IMR-90 (cell line): ENCODE results near the gene SALL2. TPM values are rescaled to one million over a fixed set of nuclear protein-coding genes. Genes with fewer than 3 reads are reported as not detected.

Source experiments
- ATAC-seq: fragments of 200-7000 bp; cut with Tn5 transposase; 2 replicates; pipeline ENCODE4 v1.9.1; 2020; ENCODE audit warnings: low read depth, mild to moderate bottlenecking, moderate library complexity
- BruUV-seq: library from RNA; stranded (reverse); fragments of 400-500 nt; replicated peaks from 2 replicates; lab custom pipeline; 2021; lab: Mats Ljungman, UMichigan
- CTCF ChIA-PET: fragments of 300-600 bp; formaldehyde crosslinking; extraction: SDS; loops from one replicate; lab custom pipeline; 2021; ENCODE audit warnings: antibody characterized with exemption; lab: Yijun Ruan, JAX
- POLR2A ChIA-PET: fragments of 300-600 bp; sonication (Branson Sonifier 250); formaldehyde crosslinking; loops from one replicate; lab custom pipeline; 2022; ENCODE audit warnings: antibody characterized with exemption; ENCODE audit not compliant: unreplicated experiment; lab: Charles Lee
- DNase-seq: peaks from one replicate; pipeline ENCODE4 v3.0.0; 2013
- H2AFZ ChIP-seq: replicated peaks from 2 replicates; pipeline ENCODE3; 2013; ENCODE audit warnings: low read length, mild to moderate bottlenecking; ENCODE audit not compliant: poor library complexity
- H2AK5ac ChIP-seq: 2 replicates; pipeline ENCODE4 v1.6.1; 2013; ENCODE audit warnings: low read depth, low read length, inconsistent platforms
- H2AK9ac ChIP-seq: replicated peaks from 2 replicates; pipeline ENCODE3; 2013; ENCODE audit warnings: mild to moderate bottlenecking, low read depth, low read length, moderate library complexity; ENCODE audit not compliant: poor library complexity
- H2BK120ac ChIP-seq: 2 replicates; pipeline ENCODE4 v1.6.1; 2013; ENCODE audit warnings: low read depth, low read length, inconsistent platforms
- H2BK15ac ChIP-seq: 3 replicates; pipeline ENCODE4 v1.6.1; 2013; ENCODE audit warnings: low read depth, low read length, inconsistent platforms
- H2BK20ac ChIP-seq: 2 replicates; pipeline ENCODE4 v1.6.1; 2013; ENCODE audit warnings: low read depth, mild to moderate bottlenecking, inconsistent platforms, low read length, moderate library complexity
- H2BK5ac ChIP-seq: 2 replicates; pipeline ENCODE4 v1.6.1; 2013; ENCODE audit warnings: mild to moderate bottlenecking, low read depth, low read length, inconsistent platforms; ENCODE audit not compliant: poor library complexity, severe bottlenecking
- H3K14ac ChIP-seq: replicated peaks from 2 replicates; pipeline ENCODE4 v1.6.1; 2013; ENCODE audit warnings: low read depth, low read length, inconsistent platforms
- H3K18ac ChIP-seq: 2 replicates; pipeline ENCODE4 v1.6.1; 2013; ENCODE audit warnings: low read depth, low read length, control low read depth
- H3K23ac ChIP-seq: 2 replicates; pipeline ENCODE4 v1.6.1; 2013; ENCODE audit warnings: low read depth, low read length, inconsistent platforms
- H3K27ac ChIP-seq: 2 replicates; pipeline ENCODE4 v1.5.1; 2013; ENCODE audit warnings: mild to moderate bottlenecking, control low read depth, low read length; ENCODE audit not compliant: insufficient read depth
- H3K27me3 ChIP-seq: 2 replicates; pipeline ENCODE4 v1.6.1; 2013; ENCODE audit warnings: low read length; ENCODE audit not compliant: control insufficient read depth, insufficient read depth
- H3K36me3 ChIP-seq: 2 replicates; pipeline ENCODE4 v1.6.1; 2013; ENCODE audit warnings: low read length, mixed read lengths; ENCODE audit not compliant: control insufficient read depth, insufficient read depth
- H3K4ac ChIP-seq: 2 replicates; pipeline ENCODE4 v1.6.1; 2013; ENCODE audit warnings: low read depth, low read length, inconsistent platforms
- H3K4me1 ChIP-seq: 2 replicates; pipeline ENCODE4 v1.6.1; 2013; ENCODE audit warnings: low read length, mixed read lengths; ENCODE audit not compliant: control insufficient read depth, insufficient read depth
- H3K4me2 ChIP-seq: 2 replicates; pipeline ENCODE4 v1.6.1; 2013; ENCODE audit warnings: low read depth, mild to moderate bottlenecking, control low read depth, low read length, moderate library complexity
- H3K4me3 ChIP-seq: 2 replicates; pipeline ENCODE4 v1.5.1; 2013; ENCODE audit warnings: low read depth, mild to moderate bottlenecking, control low read depth, low read length, moderate library complexity; ENCODE audit not compliant: insufficient read depth
- H3K56ac ChIP-seq: 2 replicates; pipeline ENCODE4 v1.6.1; 2013; ENCODE audit warnings: low read length, inconsistent platforms; ENCODE audit not compliant: insufficient read depth; ENCODE audit errors: extremely low read depth
- H3K79me1 ChIP-seq, 2 experiments: 2 replicates each; pipeline ENCODE4 v1.6.1; 2013; ENCODE audit warnings: low read length in 2 of 2, inconsistent platforms in 1 of 2, low read depth in 1 of 2
- H3K9ac ChIP-seq: 2 replicates; pipeline ENCODE4 v1.6.1; 2013; ENCODE audit warnings: low read depth, low read length, control low read depth
- H3K9me1 ChIP-seq: 2 replicates; pipeline ENCODE4 v1.6.1; 2013; ENCODE audit warnings: low read length, inconsistent platforms; ENCODE audit not compliant: insufficient read depth
- H3K9me3 ChIP-seq: 2 replicates; pipeline ENCODE4 v1.6.1; 2013; ENCODE audit warnings: low read length; ENCODE audit not compliant: control insufficient read depth, insufficient read depth
- H4K20me1 ChIP-seq: 2 replicates; pipeline ENCODE4 v1.6.1; 2013; ENCODE audit warnings: low read length, inconsistent platforms; ENCODE audit not compliant: insufficient read depth
- H4K5ac ChIP-seq: 2 replicates; pipeline ENCODE4 v1.6.1; 2013; ENCODE audit warnings: mild to moderate bottlenecking, low read depth, low read length, control low read depth
- H4K8ac ChIP-seq, 2 experiments: 2 replicates each; pipeline ENCODE4 v1.6.1; 2013; ENCODE audit warnings: low read depth in 2 of 2, low read length in 2 of 2, control low read depth in 1 of 2, inconsistent platforms in 1 of 2
- H4K91ac ChIP-seq: 2 replicates; pipeline ENCODE4 v1.6.1; 2013; ENCODE audit warnings: low read depth, low read length, inconsistent platforms; ENCODE audit not compliant: insufficient read depth
- POLR2A ChIP-seq: IDR thresholded peaks from 2 replicates; pipeline ENCODE4 v1.6.1; 2012; ENCODE audit warnings: mild to moderate bottlenecking, low read depth, low read length
- WGBS, 2 experiments: methylation state at CpG; one replicate each; pipeline versions ENCODE4 v1.1.5 to v1.1.7; 2013; ENCODE audit warnings: missing lambda C conversion rate in 2 of 2; ENCODE audit not compliant: insufficient read length in 1 of 2; ENCODE audit errors: extremely low coverage in 2 of 2; 5-methylcytosine and 5-hydroxymethylcytosine counted together
- dilution Hi-C: fragments of 300-500 bp; cut with HindIII; formaldehyde crosslinking; loops from one replicate; pipeline ENCODE4 v1.14.3; 2018; ENCODE audit warnings: low sequenced_read_pairs; ENCODE audit not compliant: unreplicated experiment
- in situ Hi-C: fragments of 300-500 bp; cut with MboI; formaldehyde crosslinking; loops from 3 replicates; pipeline ENCODE4 v1.14.3; 2019; ENCODE audit warnings: low sequenced_read_pairs, inconsistent platforms, mixed read lengths
- intact Hi-C: fragments of 100-400 bp; cut with micrococcal nuclease; formaldehyde crosslinking; loops from 2 replicates; pipeline ENCODE4 v1.10.0; 2022
- polyA plus RNA-seq, 3 experiments: library from polyadenylated mRNA; depleted of rRNA; stranded (reverse); fragments of >200 nt; gene quantifications; 2 replicates each; pipeline ENCODE4 v1.2.3, GENCODE V29; 2012; ENCODE audit warnings: low replicate concordance in 1 of 3
- total RNA-seq: library from RNA; depleted of rRNA; stranded (reverse); fragments of >200 nt; gene quantifications from 2 replicates; pipeline ENCODE4 v1.2.3, GENCODE V29; 2012

SALL2 gene
- total and polyA plus RNA-seq, 2 of the 4 experiments (the other 2 are of a cell fraction) = 2.9 to 10.1 TPM

GRCh38 chr14:21558703-21559170 lies 32.6 kb upstream of the SALL2 start:
- ChIA-PET POLR2A (no interaction called here), CTCF (no interaction called here)
- Histone ChIP-seq H3K27ac (no peak overlapping the region), H4K91ac (no peak overlapping the region), H3K14ac (no peak overlapping the region), H2BK20ac (no peak overlapping the region), H3K79me1 (no peaks in the 10 kb centered on the region), H3K9me1 (no peaks in the 10 kb centered on the region), H3K4me1 (no peaks in the 10 kb centered on the region), H3K56ac (no peak overlapping the region), H3K18ac (no peak overlapping the region), H3K4ac (no peak overlapping the region), H3K9ac (no peak overlapping the region), H3K9me3 (no peaks in the 10 kb centered on the region), H2BK5ac (no peak overlapping the region), H2AK9ac (no peak overlapping the region), H2BK15ac (no peak overlapping the region), H4K5ac (no peak overlapping the region), H2AFZ (no peak overlapping the region), H3K4me3 (no peak overlapping the region), H3K23ac (no peak overlapping the region), H2BK120ac (no peak overlapping the region), H3K27me3 (no peaks in the 10 kb centered on the region), H4K8ac (no peak overlapping the region), H3K36me3 (no peaks in the 10 kb centered on the region), H3K4me2 (no peak overlapping the region), H2AK5ac (no peak overlapping the region), H4K20me1 (no peaks in the 10 kb centered on the region)
- no TSS peak for BruUV-seq
- no peak for DNase-seq
- no peak for ATAC-seq
- intact Hi-C loops = loop anchor here (5.0 to 10.0 kb wide), 2 partner anchors 46 to 314 kb away; partner anchors contain the start of gene METTL3
- dilution Hi-C loops = no loop called here
- TF ChIP-seq POLR2A = no peak
- 80% methylated on average over 6 of the region's 8 CpGs; no CpG with 5 or more reads in 1 of the 2 experiments for WGBS, 2 experiments
- in situ Hi-C loops = no loop called here
